ENCODE data around the gene ADM2. TPM values are rescaled to one million over a fixed set of nuclear protein-coding genes. Genes with fewer than 3 reads are reported as not detected.

ADM2 gene
- total RNA-seq, 1 donor from 2014 or later: 1.5 TPM

DNA sequence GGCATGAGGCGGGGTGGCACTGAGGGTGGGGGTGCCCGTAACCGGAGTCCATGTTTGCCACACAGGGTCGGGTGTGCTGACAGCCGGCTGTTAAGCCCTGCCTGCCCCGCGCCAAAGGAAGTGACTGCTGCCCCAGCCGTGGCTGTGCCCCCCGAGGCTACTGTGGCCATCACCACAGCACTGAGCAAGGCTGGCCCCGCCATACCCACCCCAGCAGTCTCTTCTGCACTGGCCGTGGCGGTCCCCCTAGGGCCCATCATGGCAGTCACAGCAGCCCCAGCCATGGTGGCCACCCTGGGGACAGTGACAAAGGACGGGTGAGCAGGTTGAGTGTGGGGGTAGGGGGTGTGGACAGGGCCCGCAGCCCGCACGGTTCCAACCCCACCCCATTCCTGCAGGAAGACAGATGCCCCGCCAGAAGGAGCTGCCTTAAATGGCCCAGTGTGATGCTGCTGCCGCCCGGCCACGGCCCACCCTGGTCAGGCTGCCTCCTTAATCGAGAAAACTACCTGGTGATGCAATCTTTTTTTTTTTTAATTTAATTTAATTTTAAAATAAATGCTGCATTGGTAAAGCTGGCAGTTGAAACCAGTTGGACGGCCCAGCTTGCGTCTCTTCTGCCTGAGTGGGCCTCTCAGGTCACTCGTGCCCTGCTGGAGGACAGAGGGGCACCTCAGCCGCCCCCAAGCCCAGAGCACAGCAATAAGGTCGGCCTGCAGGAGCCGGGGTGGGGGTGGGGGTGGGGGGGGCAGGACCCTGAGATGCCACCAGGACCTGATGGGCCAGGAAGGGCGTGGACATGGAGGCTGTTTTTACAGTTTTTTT lies 37.3 kb upstream of the ADM2 start:
- Histone ChIP-seq H3K4me1 (peaks cover 25% of the 10 kb centered on the region), H3K27ac (peak overlapping the region; percentile 53), H3K9me3 (no peaks in the 10 kb centered on the region), H3K4me3 (no peak overlapping the region), H3K27me3 (ENCODE audit: low read depth) (no peaks in the 10 kb centered on the region), H3K36me3 (peaks cover 77% of the 10 kb centered on the region)
- TF ChIP-seq, protein P1, sequence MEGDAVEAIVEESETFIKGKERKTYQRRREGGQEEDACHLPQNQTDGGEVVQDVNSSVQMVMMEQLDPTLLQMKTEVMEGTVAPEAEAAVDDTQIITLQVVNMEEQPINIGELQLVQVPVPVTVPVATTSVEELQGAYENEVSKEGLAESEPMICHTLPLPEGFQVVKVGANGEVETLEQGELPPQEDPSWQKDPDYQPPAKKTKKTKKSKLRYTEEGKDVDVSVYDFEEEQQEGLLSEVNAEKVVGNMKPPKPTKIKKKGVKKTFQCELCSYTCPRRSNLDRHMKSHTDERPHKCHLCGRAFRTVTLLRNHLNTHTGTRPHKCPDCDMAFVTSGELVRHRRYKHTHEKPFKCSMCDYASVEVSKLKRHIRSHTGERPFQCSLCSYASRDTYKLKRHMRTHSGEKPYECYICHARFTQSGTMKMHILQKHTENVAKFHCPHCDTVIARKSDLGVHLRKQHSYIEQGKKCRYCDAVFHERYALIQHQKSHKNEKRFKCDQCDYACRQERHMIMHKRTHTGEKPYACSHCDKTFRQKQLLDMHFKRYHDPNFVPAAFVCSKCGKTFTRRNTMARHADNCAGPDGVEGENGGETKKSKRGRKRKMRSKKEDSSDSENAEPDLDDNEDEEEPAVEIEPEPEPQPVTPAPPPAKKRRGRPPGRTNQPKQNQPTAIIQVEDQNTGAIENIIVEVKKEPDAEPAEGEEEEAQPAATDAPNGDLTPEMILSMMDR (IDR thresholded peaks at IDR 0.05): no peak
- DNase-seq: no peak
- intact Hi-C loops (cut with DNase I): no loop called here
- ATAC-seq: no peak

DNA sequence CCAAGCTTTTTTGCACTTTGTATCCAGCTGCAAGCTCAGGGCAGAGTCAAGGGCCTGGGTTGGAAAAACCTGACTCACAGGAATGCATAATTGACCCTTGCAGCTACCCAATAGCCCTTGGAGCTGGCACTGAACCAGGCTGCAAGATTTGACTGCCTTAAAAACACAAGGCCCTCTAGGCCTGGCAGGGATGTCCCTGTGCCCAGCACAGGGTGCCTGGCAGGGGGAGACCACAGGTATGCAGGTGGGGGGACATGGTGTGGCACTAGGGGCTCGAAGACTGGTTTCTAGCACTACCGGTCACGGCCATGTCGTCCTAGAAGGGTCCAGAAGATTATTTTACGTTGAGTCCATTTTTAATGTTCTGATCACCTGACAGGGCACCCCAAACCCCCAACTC lies 36.7 kb upstream of the ADM2 start:
- H3K4me1 ChIP-seq: peaks cover 25% of the 10 kb centered on the region
- no peak overlapping the region for H3K4me3 ChIP-seq
- H3K36me3 ChIP-seq: peaks cover 73% of the 10 kb centered on the region
- peak overlapping the region; percentile 72 for H3K27ac ChIP-seq
- intact Hi-C loops (cut with DNase I): no loop called here
- H3K27me3 ChIP-seq (ENCODE audit: low read depth): no peaks in the 10 kb centered on the region
- DNase-seq (peak; percentile 77), ATAC-seq (peak; percentile 66 to 70)
- TF ChIP-seq, protein P1 (IDR thresholded peaks at IDR 0.05): no peak
- no peaks in the 10 kb centered on the region for H3K9me3 ChIP-seq

DNA sequence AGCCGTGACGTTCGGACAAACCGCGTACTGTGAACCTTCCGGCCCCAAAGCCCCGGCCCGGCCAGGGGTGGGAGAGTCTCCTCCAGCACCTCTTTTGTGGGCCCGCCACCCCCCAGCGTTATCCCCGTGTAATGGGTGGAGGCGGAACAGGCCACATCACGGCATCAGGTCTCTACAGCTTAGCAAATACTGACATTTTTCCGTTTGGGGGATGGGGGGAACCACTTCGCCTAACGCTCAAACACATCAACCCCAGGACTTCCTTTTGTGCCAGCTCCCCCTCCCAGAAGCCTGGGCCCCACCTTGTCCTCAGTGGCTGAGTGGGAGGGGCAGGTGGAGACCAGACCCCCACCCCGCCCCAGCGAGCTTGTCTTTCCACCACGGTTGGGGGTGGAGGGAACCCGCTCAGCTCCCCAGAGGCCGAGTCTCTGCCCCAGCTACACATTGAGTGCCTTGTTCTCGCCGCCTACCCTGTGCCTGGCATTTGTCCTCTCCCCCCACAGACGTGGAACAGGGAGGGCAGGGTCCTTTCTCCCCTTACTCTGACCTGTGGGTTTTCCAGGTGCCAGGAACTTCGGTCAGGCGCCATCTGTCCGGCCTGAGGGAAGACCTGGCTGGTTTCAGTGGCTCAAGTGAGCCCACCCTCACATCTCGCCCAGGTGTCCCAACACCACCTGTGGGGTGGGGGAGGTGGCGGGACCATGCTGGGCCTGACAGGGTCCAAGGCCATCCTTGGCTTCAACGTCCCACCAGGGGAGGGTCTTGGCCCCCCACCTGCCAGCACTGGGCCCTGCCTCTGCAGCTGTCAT lies 36.1 kb upstream of the ADM2 start:
- DNase-seq (peak; percentile 73), ATAC-seq (peak; percentile 53 to 65)
- TF ChIP-seq, protein P1 (IDR thresholded peaks at IDR 0.05): no peak
- H3K36me3 ChIP-seq: peaks cover 73% of the 10 kb centered on the region
- H3K27me3 ChIP-seq (ENCODE audit: low read depth): no peaks in the 10 kb centered on the region
- peak overlapping the region; percentile 72 for H3K27ac ChIP-seq
- no peak overlapping the region for H3K4me3 ChIP-seq
- H3K9me3 ChIP-seq: no peaks in the 10 kb centered on the region
- intact Hi-C loops (cut with DNase I): no loop called here
- H3K4me1 ChIP-seq: peaks cover 25% of the 10 kb centered on the region

DNA sequence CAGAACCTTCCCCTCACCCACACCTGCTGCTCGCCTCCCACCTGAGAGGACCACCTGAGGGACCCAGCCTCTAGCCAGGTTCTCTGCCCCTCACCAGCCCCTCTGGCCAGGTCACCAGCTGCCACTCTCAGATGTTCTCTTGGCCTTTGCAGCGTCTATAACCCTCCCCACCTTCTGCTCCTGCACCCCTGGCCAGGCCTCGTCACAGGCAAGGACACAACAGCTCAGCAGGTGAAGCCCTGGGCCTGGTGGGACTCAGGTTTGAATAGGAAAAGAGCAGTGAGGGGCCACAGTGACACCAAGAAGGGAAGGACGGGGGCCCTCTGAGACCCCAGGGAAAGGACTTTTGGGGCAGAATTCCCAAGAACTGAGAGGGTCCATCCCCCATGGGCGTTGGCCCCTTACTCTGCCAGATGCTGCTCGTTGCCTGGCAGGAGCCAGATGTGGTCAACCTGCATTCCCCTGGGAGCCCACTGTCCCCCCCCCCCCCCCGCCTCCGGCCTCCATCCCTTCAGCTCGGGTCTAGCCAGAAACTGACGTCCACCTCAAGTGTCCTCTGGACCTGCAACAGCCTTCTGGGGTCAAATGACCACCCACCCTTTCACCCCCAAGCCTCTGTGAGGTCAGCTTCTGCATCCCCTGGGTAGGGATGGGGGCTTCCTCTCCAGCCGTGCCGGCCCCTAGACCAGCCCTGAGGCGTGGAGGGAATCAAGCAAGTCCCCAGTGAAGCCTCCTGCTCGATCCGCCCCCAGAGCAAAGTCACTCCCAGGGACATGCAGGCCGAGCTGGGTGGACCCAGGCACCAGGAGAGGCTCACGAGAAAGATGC lies 35.2 kb upstream of the ADM2 start:
- no peak for DNase-seq
- Histone ChIP-seq H3K36me3 (peaks cover 73% of the 10 kb centered on the region), H3K4me3 (no peak overlapping the region), H3K27me3 (ENCODE audit: low read depth) (no peaks in the 10 kb centered on the region), H3K9me3 (no peaks in the 10 kb centered on the region), H3K27ac (peak overlapping the region; percentile 72), H3K4me1 (peaks cover 25% of the 10 kb centered on the region)
- peak in 1 of 2 donors; percentile 1 for ATAC-seq
- intact Hi-C loops (cut with DNase I): no loop called here
- TF ChIP-seq, protein P1 (IDR thresholded peaks at IDR 0.05): no peak

All from lower lobe of right lung (tissue), 2 donors.